GM23248 (cell line): Measurements from ENCODE around the gene GALNT7. TPM values are rescaled to one million over a fixed set of nuclear protein-coding genes. Genes with fewer than 3 reads are reported as not detected.
A peak's percentile ranks its signal among the peaks of the same experiment; 100 is the strongest.

Experiments
- DNase-seq: peaks from one replicate; pipeline ENCODE4 v3.0.0-alpha.2; 2015
- H2AFZ ChIP-seq: fragments of 200-600 bp; sonication (generic); 2 replicates; pipeline ENCODE4 v1.6.1; 2016; ENCODE audit warnings: antibody characterized with exemption
- H3F3A ChIP-seq: fragments of 200-600 bp; sonication (generic); 2 replicates; pipeline ENCODE4 v1.6.1; 2016; ENCODE audit warnings: mild to moderate bottlenecking, antibody characterized with exemption, mixed run types; ENCODE audit not compliant: insufficient read depth
- H3K27ac ChIP-seq: fragments of 200-600 bp; sonication (generic); 2 replicates; pipeline ENCODE4 v1.5.1; 2016; ENCODE audit warnings: mild to moderate bottlenecking
- H3K27me3 ChIP-seq: fragments of 200-600 bp; sonication (generic); replicated peaks from 2 replicates; pipeline ENCODE4 v1.6.1; 2016; ENCODE audit warnings: mild to moderate bottlenecking; ENCODE audit not compliant: insufficient read depth
- H3K36me3 ChIP-seq: fragments of 200-600 bp; sonication (generic); 2 replicates; pipeline ENCODE4 v1.6.1; 2016; ENCODE audit warnings: low read depth, mild to moderate bottlenecking
- H3K4me1 ChIP-seq: fragments of 200-600 bp; sonication (generic); 2 replicates; pipeline ENCODE4 v1.6.1; 2016; ENCODE audit warnings: mild to moderate bottlenecking; ENCODE audit not compliant: insufficient read depth
- H3K4me2 ChIP-seq: fragments of 200-600 bp; sonication (generic); one replicate; pipeline ENCODE4 v1.6.1; 2016; ENCODE audit warnings: mild to moderate bottlenecking; ENCODE audit not compliant: unreplicated experiment
- H3K4me3 ChIP-seq: fragments of 200-600 bp; sonication (generic); 2 replicates; pipeline ENCODE4 v1.5.1; 2016; ENCODE audit warnings: mild to moderate bottlenecking
- H3K79me2 ChIP-seq: fragments of 200-600 bp; sonication (generic); 2 replicates; pipeline ENCODE4 v1.6.1; 2016; ENCODE audit warnings: mild to moderate bottlenecking; ENCODE audit not compliant: insufficient read depth
- H3K9ac ChIP-seq: fragments of 200-600 bp; sonication (generic); 2 replicates; pipeline ENCODE4 v1.6.1; 2016; ENCODE audit warnings: mild to moderate bottlenecking
- H3K9me2 ChIP-seq: fragments of 200-600 bp; sonication (generic); 2 replicates; pipeline ENCODE4 v1.6.1; 2016; ENCODE audit warnings: mixed run types, mild to moderate bottlenecking, moderate library complexity; ENCODE audit not compliant: insufficient read depth
- H3K9me3 ChIP-seq: fragments of 200-600 bp; sonication (generic); one replicate; pipeline ENCODE4 v1.6.1; 2017; ENCODE audit warnings: low read depth
- H4K20me1 ChIP-seq: fragments of 200-600 bp; sonication (generic); 2 replicates; pipeline ENCODE4 v1.6.0; 2016; ENCODE audit not compliant: insufficient read depth
- EZH2 ChIP-seq: fragments of 200-600 bp; sonication (generic); IDR thresholded peaks from 2 replicates; pipeline ENCODE4 v1.6.1; 2018; ENCODE audit warnings: antibody characterized with exemption, mild to moderate bottlenecking; ENCODE audit not compliant: insufficient read depth, poor library complexity, severe bottlenecking
- EZH2phosphoT487 ChIP-seq: fragments of 200-600 bp; sonication (generic); IDR thresholded peaks from 2 replicates; pipeline ENCODE4 v1.6.1; 2018; ENCODE audit warnings: antibody characterized with exemption, moderate library complexity, mild to moderate bottlenecking, low read depth; ENCODE audit not compliant: insufficient read depth
- WGBS, 2 experiments: methylation state at CpG; one replicate each; pipeline ENCODE4 v1.1.6; 2015 to 2017; ENCODE audit warnings: low lambda C conversion rate in 2 of 2, low coverage in 1 of 2; ENCODE audit errors: missing lambda C conversion rate in 2 of 2; 5-methylcytosine and 5-hydroxymethylcytosine counted together
- in situ Hi-C: fragments of 300-500 bp; cut with MboI; formaldehyde crosslinking; loops from 2 replicates; pipeline ENCODE4 v1.15.0; 2020
- polyA plus RNA-seq: library from polyadenylated mRNA; unstranded; fragments of >200 nt; fragmentation: Nextera tagmentation; extraction: Ambion mirVana; gene quantifications from 2 replicates; pipeline ENCODE4 v1.2.1, GENCODE V29; 2016
- total RNA-seq: library from RNA; depleted of rRNA; stranded (reverse); fragments of >200 nt; shearing (Covaris generic); gene quantifications from 2 replicates; pipeline ENCODE4 v1.2.3, GENCODE V29; 2014

GALNT7 gene
- total and polyA plus RNA-seq, 2 experiments from 2014 or later = 5.8 to 13.1 TPM

DNA sequence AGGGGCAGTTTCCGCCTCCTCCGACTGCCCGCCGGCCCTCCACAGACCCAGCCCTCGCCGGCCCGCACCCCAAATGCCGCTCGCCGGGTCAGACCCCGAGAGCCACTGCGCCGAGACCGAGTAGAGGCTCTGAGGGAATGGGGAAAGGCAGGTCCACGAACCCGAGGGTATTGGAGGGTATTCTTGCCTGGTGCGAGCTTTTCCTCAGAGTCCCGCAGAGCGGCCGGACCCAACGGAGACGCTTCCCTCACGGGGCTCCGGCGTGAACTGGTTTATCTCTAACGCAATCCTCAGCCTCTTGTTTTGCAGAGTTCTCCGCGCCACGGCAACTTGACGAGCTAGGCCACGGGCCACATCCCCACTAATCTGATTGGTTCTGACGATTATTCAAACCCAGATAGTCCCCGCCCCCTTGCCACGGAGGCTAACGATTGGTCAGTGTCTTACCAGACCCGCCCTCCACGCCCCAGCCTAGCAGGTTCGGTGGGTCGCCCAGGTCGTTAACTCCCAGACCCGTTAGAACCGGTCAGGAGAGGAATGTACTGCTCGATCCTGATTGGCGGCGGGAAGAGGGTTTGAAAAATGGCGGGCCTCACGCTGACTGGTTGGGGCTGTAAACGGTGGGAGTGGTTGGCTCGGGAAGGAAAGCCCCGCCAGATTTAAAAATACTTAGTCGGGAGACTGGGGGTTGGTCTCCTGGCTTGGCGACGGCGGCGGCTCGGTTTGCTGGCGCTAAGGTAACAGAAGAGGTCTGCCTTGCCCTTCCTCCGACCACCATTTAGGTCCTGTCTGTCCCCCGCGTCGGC, 165.7 kb downstream of the GALNT7 start, which contains the start of gene HMGB2:
Gene HMGB2, minus strand, starts transcription at position 274 of the 806 bp plus-strand sequence. CDS start 709 bp downstream, outside the sequence.
- Histone ChIP-seq H3K27ac (peak within 1 kb of the TSS; percentile 99), H4K20me1 (no peaks in the 10 kb centered on the region), H3K36me3 (peaks cover 27% of the 10 kb centered on the region), H2AFZ (peak within 1 kb of the TSS; percentile 98), H3K27me3 (no peaks in the 10 kb centered on the region), H3F3A (peaks cover 31% of the 10 kb centered on the region), H3K9ac (peak within 1 kb of the TSS; percentile 100), H3K4me2 (peak within 1 kb of the TSS; percentile 83), H3K9me3 (no peaks in the 10 kb centered on the region), H3K9me2 (no peaks in the 10 kb centered on the region), H3K79me2 (peaks cover 38% of the 10 kb centered on the region), H3K4me1 (peaks cover 19% of the 10 kb centered on the region), H3K4me3 (peak within 1 kb of the TSS; percentile 92)
- in situ Hi-C loops = no loop called here
- peak; percentile 100 for DNase-seq
- WGBS, 2 experiments = 1% methylated on average over 59 to 61 of the region's 61 CpGs
- TF ChIP-seq EZH2 (no peak), EZH2phosphoT487 (no peak)

DNA sequence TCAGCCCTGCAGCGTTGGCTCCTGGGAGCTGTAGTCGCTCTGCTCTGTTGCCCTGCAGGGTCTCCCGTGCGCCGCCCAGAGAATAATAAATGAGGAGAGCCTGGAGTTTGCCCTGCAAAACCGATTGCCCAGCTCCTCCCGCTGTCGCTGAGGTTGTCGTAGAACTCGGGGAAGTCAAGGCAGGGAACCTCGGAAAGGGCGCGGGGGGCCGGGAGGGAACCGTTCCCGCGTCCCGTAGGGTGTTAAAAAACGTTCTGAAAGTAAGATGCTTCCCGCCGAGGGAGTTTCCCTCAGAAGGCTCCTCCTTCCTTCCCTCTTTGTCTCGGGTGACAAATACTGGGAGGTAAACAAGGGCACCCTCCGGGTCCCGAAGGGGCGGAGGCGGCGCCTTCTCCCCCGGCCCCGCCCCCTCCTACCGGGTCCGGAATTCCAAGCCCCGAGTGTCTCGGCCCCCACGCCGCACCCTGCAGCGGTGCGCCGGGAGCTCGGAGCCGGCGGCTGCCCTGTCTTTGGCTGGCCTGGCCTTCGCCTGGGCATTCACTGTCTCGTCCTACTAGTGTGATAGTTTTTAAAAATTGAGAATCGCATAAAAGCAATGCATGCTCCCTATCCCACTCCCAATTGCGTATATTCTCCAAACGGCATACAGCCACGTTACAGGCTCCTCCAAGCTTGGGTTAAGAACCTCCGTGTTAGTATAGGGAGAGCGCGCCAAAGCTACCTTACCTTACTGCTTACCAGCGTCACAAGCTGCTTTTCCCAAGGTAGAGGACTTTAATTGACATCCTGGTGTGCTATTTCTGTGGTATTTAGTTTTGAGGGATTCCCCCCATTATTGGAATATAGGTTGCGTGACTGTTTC, 166.5 kb downstream of the GALNT7 start:
- no peaks in the 10 kb centered on the region for H3K9me3 ChIP-seq
- 3 to 8% methylated on average over 42 to 52 of the region's 52 CpGs for WGBS, 2 experiments
- in situ Hi-C loops = no loop called here
- TF ChIP-seq EZH2 (no peak), EZH2phosphoT487 (no peak)
- peak; percentile 84 for DNase-seq
- H3K36me3 ChIP-seq = peaks cover 19% of the 10 kb centered on the region
- peak overlapping the region; percentile 98 for H2AFZ ChIP-seq
- H3K4me1 ChIP-seq = peaks cover 19% of the 10 kb centered on the region
- no peaks in the 10 kb centered on the region for H3K27me3 ChIP-seq
- peaks cover 23% of the 10 kb centered on the region for H3F3A ChIP-seq
- H3K9ac ChIP-seq = peak overlapping the region; percentile 82
- H3K27ac ChIP-seq = peak overlapping the region; percentile 67
- peak overlapping the region; percentile 92 for H3K4me3 ChIP-seq
- H3K4me2 ChIP-seq = peak overlapping the region; percentile 82
- peaks cover 34% of the 10 kb centered on the region for H3K79me2 ChIP-seq
- no peaks in the 10 kb centered on the region for H3K9me2 ChIP-seq
- no peaks in the 10 kb centered on the region for H4K20me1 ChIP-seq

DNA sequence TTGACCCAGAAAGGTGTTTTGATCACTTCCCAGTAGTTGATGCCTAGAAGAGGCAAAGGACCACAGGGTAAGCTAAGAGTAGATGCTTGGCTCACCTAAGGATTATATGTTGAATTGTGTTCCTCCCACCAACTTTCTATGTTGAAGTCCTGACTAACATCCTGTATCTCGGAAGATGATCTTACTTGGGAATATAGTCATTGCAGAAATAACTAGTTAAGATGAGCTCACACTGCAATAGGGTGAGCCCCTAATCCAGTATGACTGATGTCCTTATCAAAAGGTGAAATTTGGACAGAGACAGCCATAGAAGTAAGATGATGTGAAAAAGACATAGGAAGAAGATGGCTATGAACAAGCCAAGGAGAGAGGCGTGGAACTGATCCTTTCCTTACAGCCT, 168.9 kb downstream of the GALNT7 start:
- no peak overlapping the region for H2AFZ ChIP-seq
- in situ Hi-C loops = no loop called here
- TF ChIP-seq EZH2phosphoT487 = no peak
- no peak for TF ChIP-seq EZH2

DNA sequence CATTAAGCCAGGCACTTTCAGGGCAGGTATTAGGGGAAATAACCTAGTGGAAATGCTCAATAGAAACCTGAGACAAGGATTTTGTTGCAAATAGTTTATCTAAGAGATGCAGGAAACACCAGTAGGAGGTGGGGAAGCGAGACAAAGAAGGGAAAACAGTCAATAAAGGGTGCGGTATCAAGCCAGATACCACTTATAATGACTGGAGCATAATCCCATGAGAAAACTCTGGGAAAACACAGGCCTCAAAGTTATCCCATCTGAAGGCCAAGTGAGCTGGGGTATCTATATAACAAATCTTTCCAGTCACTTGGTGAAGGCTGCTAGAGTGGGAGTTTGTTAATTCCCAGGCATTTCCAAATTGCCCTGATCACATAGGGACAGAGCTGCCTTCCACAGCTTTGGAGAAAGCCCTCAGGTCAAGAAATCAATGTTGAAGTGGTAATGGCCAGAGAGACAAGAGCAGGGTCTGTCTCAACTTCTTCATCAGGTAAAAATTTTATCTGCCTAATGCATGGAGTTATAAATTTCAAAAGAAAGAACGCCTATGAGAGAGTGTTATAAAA, 175.3 kb downstream of the GALNT7 start:
- H3K4me3 ChIP-seq = no peak overlapping the region
- H3K4me2 ChIP-seq = no peak overlapping the region
- H3K27me3 ChIP-seq = peaks cover 10% of the 10 kb centered on the region; the same call in 1 of the 2 replicates
- DNase-seq = no peak
- H4K20me1 ChIP-seq = no peaks in the 10 kb centered on the region
- WGBS, 2 experiments = 95 to 99% methylated on average over 3 of the region's 3 CpGs
- no peaks in the 10 kb centered on the region for H3K9me3 ChIP-seq
- H3K4me1 ChIP-seq = peaks cover 20% of the 10 kb centered on the region
- TF ChIP-seq EZH2 (no peak), EZH2phosphoT487 (no peak)
- H3K79me2 ChIP-seq = no peaks in the 10 kb centered on the region
- H2AFZ ChIP-seq = no peak overlapping the region
- H3F3A ChIP-seq = peaks cover 17% of the 10 kb centered on the region
- in situ Hi-C loops = no loop called here
- H3K9ac ChIP-seq = no peak overlapping the region
- no peak overlapping the region for H3K27ac ChIP-seq
- no peaks in the 10 kb centered on the region for H3K36me3 ChIP-seq
- no peaks in the 10 kb centered on the region for H3K9me2 ChIP-seq

More for the DNA sequence above, 168.9 kb downstream of the GALNT7 start:
- Histone ChIP-seq H3K4me2 (no peak overlapping the region), H3K4me1 (peaks cover 11% of the 10 kb centered on the region; the same call in 1 of the 2 replicates), H3K9me3 (no peaks in the 10 kb centered on the region), H3K79me2 (peaks cover 12% of the 10 kb centered on the region), H3K4me3 (no peak overlapping the region), H3F3A (peaks cover 8% of the 10 kb centered on the region), H3K27me3 (no peaks in the 10 kb centered on the region; the same call in 1 of the 2 replicates), H3K36me3 (peaks cover 3% of the 10 kb centered on the region; the same call in 1 of the 2 replicates), H3K9me2 (no peaks in the 10 kb centered on the region), H4K20me1 (no peaks in the 10 kb centered on the region), H3K9ac (no peak overlapping the region), H3K27ac (no peak overlapping the region)
- DNase-seq = peak; percentile 16
- WGBS, 2 experiments = 68 to 72% methylated on average over 2 of the region's 2 CpGs
